Measurements from ENCODE around the gene KCNA5.

The KCNA5 gene

DNA sequence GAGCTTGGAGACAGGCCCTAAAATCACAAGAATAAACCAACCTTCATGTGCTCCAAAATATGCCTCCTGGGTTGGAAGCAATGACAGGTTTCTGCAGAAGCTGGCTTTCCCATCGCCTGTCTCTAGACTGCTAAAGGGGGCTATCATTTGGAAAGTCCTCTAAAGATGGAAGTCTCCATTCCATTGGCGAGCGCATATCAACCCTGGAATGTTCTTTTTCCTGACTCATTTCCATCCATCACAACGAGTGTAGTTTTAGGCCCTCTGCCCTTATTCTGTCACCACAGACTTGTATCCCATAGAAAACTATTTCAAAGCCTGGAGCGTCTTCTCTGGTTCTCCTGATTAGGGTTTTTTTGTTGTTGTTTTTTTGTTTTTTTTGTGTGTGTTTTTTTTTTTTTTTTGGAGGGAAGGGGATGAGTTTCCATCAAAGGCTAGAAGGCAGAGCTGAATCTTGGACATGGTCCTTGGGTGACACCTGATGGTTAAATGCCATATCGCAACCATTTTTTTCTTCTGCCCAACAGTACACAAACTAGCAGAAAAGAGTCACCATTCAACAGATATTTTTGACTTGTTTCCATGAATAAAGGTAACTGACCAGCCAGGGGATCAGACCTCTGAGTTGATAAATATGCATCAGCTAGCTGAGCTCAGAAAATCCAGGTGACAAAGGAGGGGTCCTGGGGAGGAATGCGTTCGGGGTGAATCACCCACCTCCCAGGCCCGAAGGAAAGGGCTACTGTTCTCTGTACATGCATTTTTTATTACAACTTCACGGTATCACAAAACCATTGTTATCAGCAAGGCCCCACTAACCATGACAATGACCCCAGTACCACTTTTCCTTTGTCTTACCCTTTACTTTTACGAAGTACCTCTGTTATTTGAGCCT lies 40.5 kb downstream of the KCNA5 start:
- H3K27me3 ChIP-seq (ENCODE audit: insufficient read depth, poor library complexity, severe bottlenecking): peaks cover 5% of the 10 kb centered on the region
- peak; percentile 7 to 13 for DNase-seq (ENCODE audit: low read depth in 1 of 2, low spot score in 1 of 2)
- no peak overlapping the region for H3K4me3 ChIP-seq (replicated peaks; ENCODE audit: insufficient read depth, low read length)
- TF ChIP-seq, protein P1, sequence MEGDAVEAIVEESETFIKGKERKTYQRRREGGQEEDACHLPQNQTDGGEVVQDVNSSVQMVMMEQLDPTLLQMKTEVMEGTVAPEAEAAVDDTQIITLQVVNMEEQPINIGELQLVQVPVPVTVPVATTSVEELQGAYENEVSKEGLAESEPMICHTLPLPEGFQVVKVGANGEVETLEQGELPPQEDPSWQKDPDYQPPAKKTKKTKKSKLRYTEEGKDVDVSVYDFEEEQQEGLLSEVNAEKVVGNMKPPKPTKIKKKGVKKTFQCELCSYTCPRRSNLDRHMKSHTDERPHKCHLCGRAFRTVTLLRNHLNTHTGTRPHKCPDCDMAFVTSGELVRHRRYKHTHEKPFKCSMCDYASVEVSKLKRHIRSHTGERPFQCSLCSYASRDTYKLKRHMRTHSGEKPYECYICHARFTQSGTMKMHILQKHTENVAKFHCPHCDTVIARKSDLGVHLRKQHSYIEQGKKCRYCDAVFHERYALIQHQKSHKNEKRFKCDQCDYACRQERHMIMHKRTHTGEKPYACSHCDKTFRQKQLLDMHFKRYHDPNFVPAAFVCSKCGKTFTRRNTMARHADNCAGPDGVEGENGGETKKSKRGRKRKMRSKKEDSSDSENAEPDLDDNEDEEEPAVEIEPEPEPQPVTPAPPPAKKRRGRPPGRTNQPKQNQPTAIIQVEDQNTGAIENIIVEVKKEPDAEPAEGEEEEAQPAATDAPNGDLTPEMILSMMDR (IDR thresholded peaks at IDR 0.05; ENCODE audit: insufficient read depth, low read length): peak; percentile 53
- no peak for TF ChIP-seq GABPA (IDR thresholded peaks at IDR 0.05; ENCODE audit: low read depth)
- H3K27ac ChIP-seq (replicated peaks): no peak overlapping the region

DNA sequence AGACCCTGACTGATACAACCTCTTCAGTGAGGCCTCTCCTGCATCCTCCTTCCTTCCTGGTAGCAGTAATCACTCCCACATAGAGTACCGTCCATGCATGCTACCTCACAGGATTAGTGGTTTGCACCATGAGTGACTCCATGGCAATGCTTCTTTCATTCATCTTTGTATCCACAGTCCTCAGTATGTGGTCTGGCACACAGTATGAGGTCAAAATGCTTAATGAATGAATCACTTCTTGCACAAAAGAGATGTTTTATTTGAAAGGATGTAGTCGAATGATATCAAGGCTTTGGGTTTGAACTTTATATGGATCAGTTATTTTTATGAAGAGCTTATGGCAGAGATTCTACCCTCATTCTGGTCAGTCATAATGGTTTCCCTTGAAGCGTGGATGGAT lies 42.2 kb downstream of the KCNA5 start:
- H3K27ac ChIP-seq (replicated peaks): no peak overlapping the region

DNA sequence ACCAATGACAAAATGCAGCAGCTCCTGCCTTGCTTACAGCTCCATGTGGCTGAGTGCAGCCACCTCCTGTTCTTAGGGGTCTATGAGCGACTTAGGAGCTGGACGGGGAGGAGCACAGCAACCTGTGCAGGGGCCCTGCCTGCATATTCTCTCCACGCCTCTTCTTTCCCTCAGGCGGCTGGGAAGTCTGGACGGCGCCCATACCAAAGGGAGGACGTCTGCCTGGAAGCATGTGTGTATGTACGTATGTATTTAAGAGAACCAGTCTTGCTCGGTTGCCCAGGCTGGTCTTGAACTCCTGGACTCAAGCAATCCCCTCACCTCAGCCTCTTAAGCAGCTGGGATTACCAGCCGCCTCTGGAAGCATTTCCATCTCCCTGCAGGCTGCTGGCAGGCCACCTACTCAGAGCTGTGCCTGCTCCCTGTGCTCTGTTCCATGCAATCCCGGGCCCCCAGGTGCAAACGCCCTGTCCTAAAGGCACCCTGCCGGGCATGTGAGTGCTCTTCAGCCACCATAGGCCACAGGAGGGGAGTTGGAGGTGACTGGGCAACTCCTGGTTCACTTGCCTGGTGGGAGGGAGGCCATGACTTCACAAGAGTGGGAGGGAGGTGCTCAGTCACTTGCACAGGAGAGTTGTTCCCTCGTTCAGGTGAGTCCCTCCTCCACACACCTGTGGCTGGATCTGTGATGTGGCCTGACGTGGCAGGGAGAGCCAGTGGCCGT lies 44.3 kb downstream of the KCNA5 start:
- Histone ChIP-seq H3K4me3 (replicated peaks; ENCODE audit: insufficient read depth, low read length) (no peak overlapping the region), H3K27me3 (ENCODE audit: insufficient read depth, poor library complexity, severe bottlenecking) (no peaks in the 10 kb centered on the region), H3K27ac (replicated peaks) (no peak overlapping the region)
- TF ChIP-seq, protein P1 (IDR thresholded peaks at IDR 0.05; ENCODE audit: insufficient read depth, low read length): no peak
- TF ChIP-seq, protein P2, sequence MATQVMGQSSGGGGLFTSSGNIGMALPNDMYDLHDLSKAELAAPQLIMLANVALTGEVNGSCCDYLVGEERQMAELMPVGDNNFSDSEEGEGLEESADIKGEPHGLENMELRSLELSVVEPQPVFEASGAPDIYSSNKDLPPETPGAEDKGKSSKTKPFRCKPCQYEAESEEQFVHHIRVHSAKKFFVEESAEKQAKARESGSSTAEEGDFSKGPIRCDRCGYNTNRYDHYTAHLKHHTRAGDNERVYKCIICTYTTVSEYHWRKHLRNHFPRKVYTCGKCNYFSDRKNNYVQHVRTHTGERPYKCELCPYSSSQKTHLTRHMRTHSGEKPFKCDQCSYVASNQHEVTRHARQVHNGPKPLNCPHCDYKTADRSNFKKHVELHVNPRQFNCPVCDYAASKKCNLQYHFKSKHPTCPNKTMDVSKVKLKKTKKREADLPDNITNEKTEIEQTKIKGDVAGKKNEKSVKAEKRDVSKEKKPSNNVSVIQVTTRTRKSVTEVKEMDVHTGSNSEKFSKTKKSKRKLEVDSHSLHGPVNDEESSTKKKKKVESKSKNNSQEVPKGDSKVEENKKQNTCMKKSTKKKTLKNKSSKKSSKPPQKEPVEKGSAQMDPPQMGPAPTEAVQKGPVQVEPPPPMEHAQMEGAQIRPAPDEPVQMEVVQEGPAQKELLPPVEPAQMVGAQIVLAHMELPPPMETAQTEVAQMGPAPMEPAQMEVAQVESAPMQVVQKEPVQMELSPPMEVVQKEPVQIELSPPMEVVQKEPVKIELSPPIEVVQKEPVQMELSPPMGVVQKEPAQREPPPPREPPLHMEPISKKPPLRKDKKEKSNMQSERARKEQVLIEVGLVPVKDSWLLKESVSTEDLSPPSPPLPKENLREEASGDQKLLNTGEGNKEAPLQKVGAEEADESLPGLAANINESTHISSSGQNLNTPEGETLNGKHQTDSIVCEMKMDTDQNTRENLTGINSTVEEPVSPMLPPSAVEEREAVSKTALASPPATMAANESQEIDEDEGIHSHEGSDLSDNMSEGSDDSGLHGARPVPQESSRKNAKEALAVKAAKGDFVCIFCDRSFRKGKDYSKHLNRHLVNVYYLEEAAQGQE (IDR thresholded peaks at IDR 0.05; ENCODE audit: insufficient replicate concordance, low read depth): no peak
- TF ChIP-seq SPI1 (IDR thresholded peaks at IDR 0.05; ENCODE audit: borderline replicate concordance, low read depth) (no peak), POLR2AphosphoS5 (IDR thresholded peaks at IDR 0.05; ENCODE audit: low read depth) (no peak), GABPA (IDR thresholded peaks at IDR 0.05; ENCODE audit: low read depth) (no peak)
- DNase-seq (ENCODE audit: low read depth in 1 of 2, low spot score in 1 of 2): no peak

More for the DNA sequence above, 42.2 kb downstream of the KCNA5 start:
- no peak overlapping the region for H3K4me3 ChIP-seq (replicated peaks; ENCODE audit: insufficient read depth, low read length)
- no peak for DNase-seq (ENCODE audit: low read depth in 1 of 2, low spot score in 1 of 2)
- peaks cover 5% of the 10 kb centered on the region for H3K27me3 ChIP-seq (ENCODE audit: insufficient read depth, poor library complexity, severe bottlenecking)
- TF ChIP-seq, protein P2 (IDR thresholded peaks at IDR 0.05; ENCODE audit: insufficient replicate concordance, low read depth): no peak
- TF ChIP-seq, protein P1 (IDR thresholded peaks at IDR 0.05; ENCODE audit: insufficient read depth, low read length): no peak
- TF ChIP-seq POLR2AphosphoS5 (IDR thresholded peaks at IDR 0.05; ENCODE audit: low read depth) (no peak), GABPA (IDR thresholded peaks at IDR 0.05; ENCODE audit: low read depth) (no peak), SPI1 (IDR thresholded peaks at IDR 0.05; ENCODE audit: borderline replicate concordance, low read depth) (no peak)

Measured in HL-60 (cell line).